HepG2 (cell line): ENCODE results near the gene ESRRG.

ENCODE experiments used
- ARHGAP35 ChIP-seq: sonication (generic); formaldehyde crosslinking; IDR thresholded peaks from 2 replicates; pipeline ENCODE4 v1.9.0; 2022; ENCODE audit warnings: mild to moderate bottlenecking, inconsistent platforms, moderate library complexity, missing genetic modification reagents, borderline replicate concordance
- EZH2 ChIP-seq: conservative IDR thresholded peaks from 2 replicates; pipeline ENCODE4 v1.6.1; 2012; ENCODE audit warnings: mild to moderate bottlenecking, low read depth, low read length, moderate library complexity
- YY1 ChIP-seq: IDR thresholded peaks from 2 replicates; pipeline ENCODE4 v1.6.1; 2011; ENCODE audit warnings: low read length, low read depth, moderate library complexity, mild to moderate bottlenecking; ENCODE audit not compliant: insufficient read depth, insufficient replicate concordance
- ZNF274 ChIP-seq: sonication (generic); formaldehyde crosslinking; IDR thresholded peaks from 2 replicates; pipeline ENCODE4 v1.5.1; 2020; ENCODE audit warnings: mild to moderate bottlenecking, missing genetic modification reagents

- TF ChIP-seq ZNF274 (CRISPR knock-in tag) (no peak), ARHGAP35 (CRISPR knock-in tag) (no peak), EZH2 (no peak), YY1 (no peak)
Measured at GRCh38 chr1:216711712-216712111, 11.5 kb downstream of the ESRRG start.
